ENCODE measurements around the gene CARNS1.
"Not testable (repeated sequence)": the region's sequence is repeated elsewhere in the genome, so short reads cannot be mapped to it uniquely, and the experiment has no call there.

The CARNS1 gene

DNA sequence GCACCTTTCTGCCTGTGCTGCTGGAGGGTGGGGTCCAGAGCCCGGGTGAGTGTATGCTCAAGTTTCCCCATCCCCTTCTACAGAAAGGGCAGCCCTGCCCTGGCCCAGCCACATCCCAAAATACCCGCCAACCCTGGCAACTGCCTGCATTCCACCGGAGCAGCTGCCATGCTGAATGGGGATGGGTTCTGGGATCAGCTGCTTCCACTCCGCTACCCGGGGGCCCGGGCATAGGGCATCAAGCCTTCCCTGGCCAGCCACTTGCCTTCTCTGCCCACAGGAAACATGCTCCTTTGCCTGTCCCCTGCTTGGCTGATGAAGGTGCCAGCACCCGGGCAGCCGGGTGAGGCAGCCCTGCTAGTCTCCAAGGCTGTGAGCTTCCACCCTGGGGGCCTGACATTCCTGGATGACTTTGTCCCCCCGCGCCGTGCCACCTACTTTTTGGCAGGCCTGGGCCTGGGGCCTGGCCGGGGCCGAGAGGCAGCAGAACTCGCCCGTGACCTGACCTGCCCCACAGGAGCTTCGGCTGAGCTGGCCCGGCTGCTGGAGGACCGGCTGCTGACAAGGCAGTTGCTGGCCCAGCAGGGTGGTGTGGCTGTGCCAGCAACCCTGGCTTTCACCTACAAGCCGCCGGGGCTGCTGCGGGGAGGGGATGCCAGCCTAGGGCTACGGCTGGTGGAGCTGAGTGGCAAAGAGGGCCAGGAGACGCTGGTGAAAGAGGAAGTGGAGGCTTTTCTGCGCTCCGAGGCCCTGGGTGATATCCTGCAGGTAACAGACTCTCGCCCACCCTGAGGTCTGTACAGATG lies 3.2 kb downstream of the CARNS1 start:
- H3K4me3 Mint-ChIP-seq = peak overlapping the region; percentile 87
- no peaks in the 10 kb centered on the region for H3K9me3 Mint-ChIP-seq
- no peaks in the 10 kb centered on the region for H3K36me3 Mint-ChIP-seq
- H3K27me3 Mint-ChIP-seq = no peaks in the 10 kb centered on the region
- DNase-seq (ENCODE audit: low spot score in 2 of 2) = peak; percentile 70 to 74
- H3K4me1 Mint-ChIP-seq = peaks cover 43% of the 10 kb centered on the region
- H3K27ac Mint-ChIP-seq = peak overlapping the region; percentile 78
- peak; percentile 58 for ATAC-seq (ENCODE audit: low read depth)

- DNase-seq (ENCODE audit: low spot score in 2 of 2) (no peak), ATAC-seq (ENCODE audit: low read depth) (no peak)
- no peaks in the 10 kb centered on the region for H3K36me3 Mint-ChIP-seq
- H3K9me3 Mint-ChIP-seq = no peaks in the 10 kb centered on the region
- H3K4me1 Mint-ChIP-seq = peaks cover 44% of the 10 kb centered on the region
- H3K4me3 Mint-ChIP-seq = peak overlapping the region; percentile 87
- H3K27me3 Mint-ChIP-seq = no peaks in the 10 kb centered on the region
- H3K27ac Mint-ChIP-seq = peak overlapping the region; percentile 78
Measured at GRCh38 chr11:67419325-67420049, 4.0 kb downstream of the CARNS1 start.

GRCh38 chr11:67420147-67420645 lies 4.7 kb downstream of the CARNS1 start:
- Mint-ChIP-seq H3K4me1 (peaks cover 46% of the 10 kb centered on the region), H3K27ac (peak overlapping the region; percentile 78), H3K9me3 (no peaks in the 10 kb centered on the region), H3K27me3 (no peaks in the 10 kb centered on the region), H3K4me3 (peak overlapping the region; percentile 87), H3K36me3 (peaks cover 1% of the 10 kb centered on the region)
- DNase-seq (ENCODE audit: low spot score in 2 of 2) (no peak), ATAC-seq (ENCODE audit: low read depth) (no peak)

DNA sequence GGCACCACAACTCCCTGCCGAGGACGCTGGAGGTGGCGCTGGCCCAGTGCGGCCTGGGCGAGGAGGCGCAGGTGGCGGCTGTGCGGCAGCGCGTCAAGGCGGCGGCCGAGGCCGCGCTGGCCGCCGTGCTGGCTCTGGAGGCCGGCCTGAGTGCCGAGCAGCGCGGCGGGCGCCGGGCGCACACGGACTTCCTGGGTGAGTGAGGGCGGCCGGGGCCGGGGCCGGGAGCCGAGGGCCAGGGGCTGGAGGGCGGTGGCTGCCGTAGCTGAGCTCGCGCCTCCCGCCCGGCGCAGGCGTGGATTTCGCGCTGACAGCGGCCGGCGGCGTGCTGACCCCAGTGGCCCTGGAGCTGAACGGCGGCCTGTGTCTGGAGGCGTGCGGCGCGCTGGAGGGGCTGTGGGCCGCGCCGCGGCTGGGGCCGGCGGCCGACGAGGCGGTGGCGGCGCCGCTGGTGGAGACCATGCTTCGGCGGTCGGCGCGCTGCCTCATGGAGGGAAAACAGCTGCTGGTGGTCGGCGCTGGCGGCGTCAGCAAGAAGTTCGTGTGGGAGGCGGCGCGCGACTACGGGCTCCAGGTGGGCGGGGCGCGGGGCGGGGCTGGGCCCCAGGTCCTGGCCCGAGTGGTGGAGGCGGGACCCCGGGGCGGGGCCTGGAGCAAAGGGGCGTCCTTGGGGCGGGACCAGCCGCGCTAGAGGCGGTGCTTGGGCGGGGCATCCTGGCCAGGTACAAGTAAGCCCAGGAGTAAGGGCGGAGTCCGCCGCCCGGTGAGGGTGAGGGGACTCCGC lies 5.4 kb downstream of the CARNS1 start:
- no peaks in the 10 kb centered on the region for H3K27me3 Mint-ChIP-seq
- H3K36me3 Mint-ChIP-seq = peaks cover 1% of the 10 kb centered on the region
- H3K4me1 Mint-ChIP-seq = peaks cover 45% of the 10 kb centered on the region
- H3K4me3 Mint-ChIP-seq = peak overlapping the region; percentile 87
- H3K9me3 Mint-ChIP-seq = no peaks in the 10 kb centered on the region
- DNase-seq (ENCODE audit: low spot score in 2 of 2) (peak; percentile 98 to 99), ATAC-seq (ENCODE audit: low read depth) (peak; percentile 80)
- peak overlapping the region; percentile 78 for H3K27ac Mint-ChIP-seq

DNA sequence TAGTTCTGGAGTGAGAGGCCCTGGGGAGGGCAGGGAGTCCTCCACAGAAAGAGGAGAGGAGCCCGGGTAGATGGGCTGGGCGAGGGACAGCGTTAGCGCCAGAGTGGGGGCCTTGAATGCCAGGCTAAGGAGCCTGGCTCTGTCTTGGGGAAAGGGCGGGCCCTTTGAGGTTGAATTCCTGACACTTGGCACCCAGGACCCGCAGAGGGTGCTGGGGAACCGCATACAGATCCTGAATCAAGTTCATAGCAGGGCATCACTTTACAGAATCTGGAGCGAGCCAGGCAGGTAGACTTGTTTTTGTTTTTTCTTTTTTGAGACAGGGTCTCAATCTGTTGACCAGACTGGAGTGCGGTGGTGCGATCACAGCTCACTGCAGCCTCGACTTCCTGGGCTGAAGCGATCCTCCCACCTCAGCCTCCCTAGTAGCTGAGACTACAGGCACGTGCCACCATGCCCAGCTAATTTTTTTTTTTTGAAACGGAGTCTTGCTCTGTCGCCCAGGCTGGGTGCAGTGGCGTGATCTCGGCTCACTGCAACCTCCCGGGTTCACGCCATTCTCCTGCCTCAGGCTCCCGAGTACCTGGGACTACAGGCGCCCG lies 6.1 kb downstream of the CARNS1 start:
- Mint-ChIP-seq H3K4me1 (peaks cover 38% of the 10 kb centered on the region), H3K4me3 (peak overlapping the region; percentile 87), H3K36me3 (peaks cover 1% of the 10 kb centered on the region), H3K9me3 (no peaks in the 10 kb centered on the region), H3K27me3 (no peaks in the 10 kb centered on the region), H3K27ac (peak overlapping the region; percentile 65)
- ATAC-seq (ENCODE audit: low read depth) = no peak
- no peak for DNase-seq (ENCODE audit: low spot score in 2 of 2)

DNA sequence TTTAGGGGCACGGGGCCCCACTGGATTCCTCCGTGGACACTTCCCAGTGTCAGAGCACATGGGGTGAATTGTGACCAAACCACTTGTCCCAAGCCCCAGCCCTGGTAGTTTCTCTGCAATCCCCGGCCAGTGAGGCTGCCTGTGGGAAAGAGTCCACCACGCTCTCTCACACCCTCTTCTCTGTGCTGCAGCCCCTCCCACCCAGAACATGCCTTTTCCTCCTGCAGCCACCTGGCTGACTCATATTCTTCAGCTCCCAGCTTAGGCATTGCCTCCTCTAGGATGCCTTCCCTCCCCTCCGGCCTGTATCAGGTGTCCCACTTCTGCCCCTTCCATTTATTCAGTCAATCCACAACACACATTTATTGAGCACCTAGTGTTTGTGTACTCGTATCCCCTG lies 7.4 kb downstream of the CARNS1 start:
- no peaks in the 10 kb centered on the region for H3K27me3 Mint-ChIP-seq
- H3K36me3 Mint-ChIP-seq = peaks cover 1% of the 10 kb centered on the region
- H3K27ac Mint-ChIP-seq = no peak overlapping the region
- peak overlapping the region; percentile 33 for H3K4me3 Mint-ChIP-seq
- no peaks in the 10 kb centered on the region for H3K9me3 Mint-ChIP-seq
- DNase-seq (ENCODE audit: low spot score in 2 of 2) (no peak), ATAC-seq (ENCODE audit: low read depth) (no peak)
- H3K4me1 Mint-ChIP-seq = peaks cover 27% of the 10 kb centered on the region

- Mint-ChIP-seq H3K36me3 (peaks cover 1% of the 10 kb centered on the region), H3K27me3 (no peaks in the 10 kb centered on the region), H3K27ac (no peak overlapping the region), H3K9me3 (no peaks in the 10 kb centered on the region), H3K4me1 (peaks cover 23% of the 10 kb centered on the region), H3K4me3 (no peak overlapping the region)
- no peak for DNase-seq (ENCODE audit: low spot score in 2 of 2)
- ATAC-seq (ENCODE audit: low read depth) = no peak
Measured at GRCh38 chr11:67423466-67423865, 8.0 kb downstream of the CARNS1 start.

GRCh38 chr11:67423891-67424613 lies 8.6 kb downstream of the CARNS1 start:
- ATAC-seq (ENCODE audit: low read depth) = no peak
- Mint-ChIP-seq H3K27ac (no peak overlapping the region), H3K9me3 (no peaks in the 10 kb centered on the region), H3K4me3 (no peak overlapping the region), H3K4me1 (peaks cover 27% of the 10 kb centered on the region), H3K27me3 (no peaks in the 10 kb centered on the region), H3K36me3 (peaks cover 1% of the 10 kb centered on the region)
- no peak for DNase-seq (ENCODE audit: low spot score in 2 of 2)

DNA sequence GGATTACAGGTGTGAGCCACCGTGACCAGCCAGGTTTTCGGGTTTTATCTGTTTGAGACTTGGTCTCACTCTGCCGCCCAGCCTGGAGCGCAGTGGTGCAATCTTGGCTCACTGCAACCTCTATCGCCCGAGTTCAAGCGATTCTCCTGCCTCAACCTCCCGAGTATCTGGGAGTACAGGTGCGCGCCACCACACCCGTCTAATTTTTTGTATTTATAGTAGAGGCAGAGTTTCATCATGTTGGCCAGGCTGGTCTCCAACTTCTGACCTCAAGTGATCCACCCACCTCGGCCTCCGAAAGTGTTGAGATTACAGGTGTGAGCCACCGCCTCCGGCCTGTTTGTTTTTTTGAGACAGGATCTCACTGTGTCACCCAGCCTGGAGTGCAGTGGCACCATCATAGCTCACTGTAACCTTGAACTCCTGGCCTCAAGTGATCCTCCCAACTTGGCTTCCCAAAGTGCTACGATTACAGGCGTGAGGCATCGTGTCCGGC lies 11.9 kb downstream of the CARNS1 start:
- DNase-seq (ENCODE audit: low spot score in 2 of 2); ATAC-seq (ENCODE audit: low read depth); H3K27me3 Mint-ChIP-seq; H3K27ac Mint-ChIP-seq; H3K36me3 Mint-ChIP-seq; H3K9me3 Mint-ChIP-seq: not testable (repeated sequence)
- Mint-ChIP-seq H3K4me1 (peaks cover 22% of the 10 kb centered on the region), H3K4me3 (peak overlapping the region; percentile 97)

DNA sequence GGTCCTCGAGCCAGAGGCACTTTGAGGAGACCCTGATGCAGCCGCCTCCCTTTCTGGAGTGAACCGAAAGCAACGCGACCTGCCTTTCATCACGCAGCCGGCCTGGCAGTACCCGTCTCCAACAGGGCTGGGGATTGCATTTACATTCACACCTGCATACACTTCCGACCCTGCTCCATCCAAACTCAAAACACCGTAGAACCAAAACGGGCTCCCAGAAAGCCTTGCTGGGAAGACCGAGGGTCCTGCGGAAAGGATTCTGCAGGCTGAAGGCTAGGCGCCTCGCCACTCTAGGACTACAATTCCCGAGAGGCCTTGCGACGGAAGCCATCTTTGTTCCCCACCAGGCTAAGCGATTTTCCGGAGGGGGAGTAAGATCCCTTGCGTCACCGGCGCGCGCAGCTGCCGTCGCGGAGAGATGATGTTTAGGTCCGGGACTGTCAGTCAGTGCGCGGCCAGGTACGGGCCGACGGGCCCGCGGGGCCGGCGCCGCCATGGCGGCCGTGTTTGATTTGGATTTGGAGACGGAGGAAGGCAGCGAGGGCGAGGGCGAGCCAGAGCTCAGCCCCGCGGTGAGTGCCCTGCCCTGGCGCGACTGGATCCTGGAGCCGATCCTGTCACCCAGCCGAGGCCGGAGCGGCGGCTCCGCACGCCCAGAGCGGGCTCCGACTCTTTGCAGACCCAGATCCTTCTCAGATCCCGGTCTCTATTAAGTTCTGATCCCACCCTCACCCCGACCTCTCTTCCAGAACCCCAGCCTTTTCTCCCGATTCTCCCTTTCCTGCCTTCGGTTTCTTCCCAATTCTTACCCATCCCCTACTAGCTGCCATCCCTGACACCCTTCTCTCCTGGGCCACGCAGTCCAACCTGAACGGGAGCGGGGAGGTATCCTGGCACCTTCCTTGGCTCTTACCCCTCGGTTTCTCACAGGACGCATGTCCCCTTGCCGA lies 12.8 kb downstream of the CARNS1 start, which contains the start of gene RPS6KB2:
TSS of gene RPS6KB2 (plus strand) at position 443 of the 950 bp plus-strand sequence. CDS start at position 495, 52 bp downstream.
- Mint-ChIP-seq H3K36me3 (peaks cover 7% of the 10 kb centered on the region), H3K4me1 (peaks cover 21% of the 10 kb centered on the region), H3K4me3 (peak within 1 kb of the TSS; percentile 97), H3K27ac (peak within 1 kb of the TSS; percentile 95), H3K9me3 (no peaks in the 10 kb centered on the region), H3K27me3 (no peaks in the 10 kb centered on the region)
- DNase-seq (ENCODE audit: low spot score in 2 of 2) (peak; percentile 98 to 100), ATAC-seq (ENCODE audit: low read depth) (peak; percentile 91)

GRCh38 chr11:67429038-67429668 lies 13.7 kb downstream of the CARNS1 start:
- DNase-seq (ENCODE audit: low spot score in 2 of 2) = no peak
- H3K27me3 Mint-ChIP-seq = no peaks in the 10 kb centered on the region
- no peaks in the 10 kb centered on the region for H3K9me3 Mint-ChIP-seq
- H3K27ac Mint-ChIP-seq = peak overlapping the region; percentile 95
- no peak for ATAC-seq (ENCODE audit: low read depth)
- peaks cover 7% of the 10 kb centered on the region for H3K36me3 Mint-ChIP-seq
- H3K4me3 Mint-ChIP-seq = peak overlapping the region; percentile 97
- peaks cover 28% of the 10 kb centered on the region for H3K4me1 Mint-ChIP-seq

DNA sequence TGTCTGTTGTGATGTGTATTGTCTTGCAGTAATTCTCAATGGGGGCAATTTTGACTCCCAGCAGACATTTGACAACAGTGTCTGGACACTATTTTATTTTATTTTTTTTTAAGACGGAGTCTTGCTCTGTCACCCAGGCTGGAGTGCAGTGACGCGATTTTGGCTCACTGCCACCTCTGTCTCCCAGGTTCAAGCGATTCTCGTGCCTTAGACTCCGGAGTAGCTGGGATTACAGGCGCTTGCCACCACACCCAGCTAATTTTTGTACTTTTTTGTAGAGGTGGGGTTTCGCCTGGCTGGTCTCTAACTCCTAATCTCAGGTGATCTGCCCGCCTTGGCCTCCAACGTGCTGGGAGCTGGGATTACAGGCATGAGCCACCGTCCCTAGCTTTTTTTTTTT lies 14.2 kb downstream of the CARNS1 start:
- no peak overlapping the region for H3K27ac Mint-ChIP-seq
- H3K27me3 Mint-ChIP-seq = no peaks in the 10 kb centered on the region
- DNase-seq (ENCODE audit: low spot score in 2 of 2) = no peak
- H3K36me3 Mint-ChIP-seq = peaks cover 7% of the 10 kb centered on the region
- peak overlapping the region; percentile 39 for H3K4me3 Mint-ChIP-seq
- no peaks in the 10 kb centered on the region for H3K9me3 Mint-ChIP-seq
- peaks cover 26% of the 10 kb centered on the region for H3K4me1 Mint-ChIP-seq
- no peak for ATAC-seq (ENCODE audit: low read depth)

Data from memory B cell (primary cell).